IMR-90 (cell line): ENCODE data around the gene CRYBA2.

ENCODE experiments used
- CTCF ChIP-seq: conservative IDR thresholded peaks from 2 replicates; pipeline ENCODE4 v1.5.1; 2012; ENCODE audit warnings: mild to moderate bottlenecking, low read depth, low read length, improper control_type of control experiment
- POLR2A ChIP-seq: IDR thresholded peaks from 2 replicates; pipeline ENCODE4 v1.6.1; 2012; ENCODE audit warnings: mild to moderate bottlenecking, low read depth, low read length

DNA sequence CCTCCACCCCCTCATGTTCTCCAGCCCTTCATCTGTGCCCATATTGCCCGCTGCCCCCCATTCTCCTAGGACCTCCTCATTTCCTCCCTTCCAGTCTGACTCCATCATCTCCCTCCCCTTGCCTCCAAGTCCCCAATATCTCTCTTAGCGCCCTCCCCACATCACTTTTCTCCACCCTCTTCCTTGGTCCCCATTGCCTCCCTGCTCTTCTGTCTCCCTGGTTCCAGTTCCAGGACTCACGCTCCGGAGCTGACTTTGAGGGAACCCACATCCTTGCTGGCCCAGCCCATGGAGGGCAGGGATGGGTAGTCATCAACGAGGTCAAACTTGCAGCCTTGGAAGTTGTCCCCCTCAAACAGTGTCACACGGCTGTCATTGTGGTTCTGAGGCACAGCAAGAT lies 2.6 kb downstream of the CRYBA2 start:
- TF ChIP-seq CTCF (no peak), POLR2A (no peak)
